ENCODE measurements around the gene COPRS.

Gene COPRS

GRCh38 chr17:31806921-31807320 is 52.1 kb downstream of the COPRS start:
- FAIRE-seq: no peak

GRCh38 chr17:31803494-31804213 is 55.4 kb downstream of the COPRS start:
- FAIRE-seq: no peak

GRCh38 chr17:31802502-31802901 is 56.5 kb downstream of the COPRS start:
- no peak for FAIRE-seq
